Mammary epithelial cell (primary cell): Measurements from ENCODE around the gene ANKS1B.

Experiments
- EZH2 ChIP-seq: IDR thresholded peaks from 2 replicates; pipeline ENCODE4 v1.6.1; 2012; ENCODE audit warnings: low read length, inconsistent platforms, borderline replicate concordance
- TF ChIP-seq, protein P1 (sequence below), 2 donors: IDR thresholded peaks in 1 of 2; conservative IDR thresholded peaks in 1 of 2; 2 replicates each; pipeline ENCODE4 v1.5.1; 2011 to 2012; ENCODE audit warnings: inconsistent platforms in 2 of 2, low read length in 2 of 2, mild to moderate bottlenecking in 2 of 2, control low read depth in 1 of 2, low read depth in 1 of 2; ENCODE audit not compliant: insufficient read depth in 1 of 2; ENCODE audit errors: extremely low read depth in 1 of 2

DNA sequence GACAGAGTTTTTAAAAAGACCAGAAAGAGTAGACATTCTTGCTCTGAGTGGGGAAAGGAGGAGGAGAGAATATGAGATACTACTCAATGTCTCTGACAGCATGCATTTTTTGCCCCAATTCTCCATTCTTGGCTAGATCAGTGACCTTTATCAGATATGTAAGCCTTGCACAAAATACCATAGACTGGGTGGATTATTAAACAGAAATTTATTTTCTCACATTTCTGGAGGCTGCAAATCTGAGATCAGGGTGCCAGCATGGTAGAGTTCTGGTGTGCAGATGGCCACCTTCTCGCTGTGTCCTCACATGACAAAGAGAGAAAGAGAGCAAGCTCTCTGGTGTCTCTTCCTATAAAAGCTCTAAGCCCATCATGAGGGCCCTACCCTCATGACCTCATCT, 38.6 kb downstream of the ANKS1B start:
- TF ChIP-seq, protein P1, sequence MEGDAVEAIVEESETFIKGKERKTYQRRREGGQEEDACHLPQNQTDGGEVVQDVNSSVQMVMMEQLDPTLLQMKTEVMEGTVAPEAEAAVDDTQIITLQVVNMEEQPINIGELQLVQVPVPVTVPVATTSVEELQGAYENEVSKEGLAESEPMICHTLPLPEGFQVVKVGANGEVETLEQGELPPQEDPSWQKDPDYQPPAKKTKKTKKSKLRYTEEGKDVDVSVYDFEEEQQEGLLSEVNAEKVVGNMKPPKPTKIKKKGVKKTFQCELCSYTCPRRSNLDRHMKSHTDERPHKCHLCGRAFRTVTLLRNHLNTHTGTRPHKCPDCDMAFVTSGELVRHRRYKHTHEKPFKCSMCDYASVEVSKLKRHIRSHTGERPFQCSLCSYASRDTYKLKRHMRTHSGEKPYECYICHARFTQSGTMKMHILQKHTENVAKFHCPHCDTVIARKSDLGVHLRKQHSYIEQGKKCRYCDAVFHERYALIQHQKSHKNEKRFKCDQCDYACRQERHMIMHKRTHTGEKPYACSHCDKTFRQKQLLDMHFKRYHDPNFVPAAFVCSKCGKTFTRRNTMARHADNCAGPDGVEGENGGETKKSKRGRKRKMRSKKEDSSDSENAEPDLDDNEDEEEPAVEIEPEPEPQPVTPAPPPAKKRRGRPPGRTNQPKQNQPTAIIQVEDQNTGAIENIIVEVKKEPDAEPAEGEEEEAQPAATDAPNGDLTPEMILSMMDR (conservative IDR thresholded peaks at IDR 0.05 in 1 of 2, IDR thresholded peaks at IDR 0.05 in 1 of 2; ENCODE audit: extremely low read depth in 1 of 2, insufficient read depth in 1 of 2, low read depth in 1 of 2, low read length in 2 of 2): no peak
- TF ChIP-seq EZH2: no peak
